ENCODE data around the gene ELOVL2.
"Not testable (repeated sequence)": the region's sequence is repeated elsewhere in the genome, so short reads cannot be mapped to it uniquely, and the experiment has no call there.

ELOVL2 gene, protein sequence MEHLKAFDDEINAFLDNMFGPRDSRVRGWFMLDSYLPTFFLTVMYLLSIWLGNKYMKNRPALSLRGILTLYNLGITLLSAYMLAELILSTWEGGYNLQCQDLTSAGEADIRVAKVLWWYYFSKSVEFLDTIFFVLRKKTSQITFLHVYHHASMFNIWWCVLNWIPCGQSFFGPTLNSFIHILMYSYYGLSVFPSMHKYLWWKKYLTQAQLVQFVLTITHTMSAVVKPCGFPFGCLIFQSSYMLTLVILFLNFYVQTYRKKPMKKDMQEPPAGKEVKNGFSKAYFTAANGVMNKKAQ
- total RNA-seq, result 0 to 0.14 reads per million in 2 donors

DNA sequence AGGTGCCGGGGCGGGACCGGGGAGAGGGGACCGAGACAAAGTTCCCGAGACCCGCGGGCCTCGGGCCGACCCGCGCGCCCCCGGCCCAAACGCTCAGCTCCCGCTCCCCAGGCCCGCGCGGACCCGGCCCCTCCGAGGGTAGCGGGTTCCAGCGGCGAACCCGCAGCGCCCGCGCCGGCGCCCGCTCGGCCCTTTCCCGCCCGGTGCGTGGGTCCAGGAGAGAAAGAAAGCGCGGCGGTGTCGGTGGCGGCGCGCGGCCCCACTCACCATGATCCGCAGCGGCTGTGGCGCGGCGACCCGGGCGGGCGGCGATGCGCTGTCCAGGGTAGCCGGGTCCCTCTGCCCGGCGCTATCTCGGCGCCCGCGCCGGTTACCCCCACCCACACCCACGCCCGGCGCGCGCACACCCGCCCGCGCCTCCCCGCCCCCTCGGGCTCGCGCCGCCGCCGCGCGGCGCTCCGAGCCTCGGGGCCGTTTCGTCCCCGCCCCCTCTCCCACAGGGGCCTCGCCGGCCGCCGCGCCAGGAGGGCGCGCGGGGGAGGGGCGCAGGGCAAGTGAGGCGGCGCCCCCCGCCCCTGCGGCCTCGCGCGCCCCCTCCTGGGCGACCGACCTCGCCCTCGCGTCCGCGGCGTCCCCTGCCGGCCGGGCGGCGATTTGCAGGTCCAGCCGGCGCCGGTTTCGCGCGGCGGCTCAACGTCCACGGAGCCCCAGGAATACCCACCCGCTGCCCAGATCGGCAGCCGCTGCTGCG, at the start of gene ELOVL2:
Gene ELOVL2 (minus strand): TSS at position 345 of the 751 bp plus-strand sequence. CDS start 75 bp downstream, at position 270.
- DNase-seq, result no peak

GRCh38 chr6:11093376-11093625, 49.2 kb upstream of the ELOVL2 start:
- no peak for DNase-seq

GRCh38 chr6:11092668-11093375, 48.7 kb upstream of the ELOVL2 start:
- DNase-seq, result no peak

GRCh38 chr6:11091141-11091540, 47.0 kb upstream of the ELOVL2 start:
- not testable (repeated sequence) for DNase-seq

DNA sequence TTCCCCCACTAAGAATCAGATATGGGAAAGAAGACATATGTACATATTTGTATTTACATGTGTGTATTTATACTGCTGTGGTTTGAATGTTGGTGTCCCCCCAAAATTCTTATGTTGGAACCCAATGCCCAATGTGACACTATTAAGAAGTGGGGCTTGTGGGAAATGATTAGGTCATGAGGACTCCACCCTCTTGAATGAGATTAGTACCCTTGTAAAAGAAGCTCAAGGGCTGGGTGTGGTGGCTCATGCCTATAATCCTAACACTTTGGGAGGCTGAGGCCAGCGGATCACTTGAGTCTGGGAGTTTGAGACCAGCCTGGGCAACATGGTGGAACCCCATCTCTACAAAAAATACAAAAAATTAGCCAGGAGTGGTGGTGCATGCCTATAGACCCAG, 45.6 kb upstream of the ELOVL2 start:
- no peak for DNase-seq

DNA sequence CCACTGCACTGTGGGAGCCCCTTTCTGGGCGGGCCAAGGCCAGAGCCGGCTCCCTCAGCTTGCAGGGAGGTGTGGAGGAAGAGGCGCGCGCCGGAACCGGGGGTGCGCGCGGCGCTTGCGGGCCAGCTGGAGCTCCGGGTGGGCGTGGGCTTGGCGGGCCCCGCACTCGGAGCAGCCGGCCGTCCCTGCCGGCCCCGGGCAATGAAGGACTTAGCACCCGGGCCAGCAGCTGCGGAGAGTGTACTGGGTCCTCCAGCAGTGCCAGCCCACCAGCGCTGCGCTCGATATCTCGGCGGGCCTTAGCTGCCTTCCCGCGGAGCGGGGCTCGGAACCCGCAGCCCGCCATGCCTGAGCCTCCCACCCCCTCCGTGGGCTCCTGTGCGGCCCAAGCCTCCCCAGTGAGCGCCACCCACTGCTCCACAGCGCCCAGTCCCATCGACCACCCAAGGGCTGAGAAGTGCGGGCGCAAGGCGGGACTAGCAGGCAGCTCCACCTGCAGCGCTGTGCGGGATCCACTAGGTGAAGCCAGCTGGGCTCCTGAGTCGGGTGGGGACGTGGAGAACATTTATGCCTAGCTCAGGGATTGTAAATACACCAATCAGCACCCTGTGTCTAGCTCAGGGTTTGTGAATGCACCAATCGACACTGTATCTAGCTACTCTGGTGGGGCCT, 43.2 kb upstream of the ELOVL2 start:
- DNase-seq, result not testable (repeated sequence)

DNA sequence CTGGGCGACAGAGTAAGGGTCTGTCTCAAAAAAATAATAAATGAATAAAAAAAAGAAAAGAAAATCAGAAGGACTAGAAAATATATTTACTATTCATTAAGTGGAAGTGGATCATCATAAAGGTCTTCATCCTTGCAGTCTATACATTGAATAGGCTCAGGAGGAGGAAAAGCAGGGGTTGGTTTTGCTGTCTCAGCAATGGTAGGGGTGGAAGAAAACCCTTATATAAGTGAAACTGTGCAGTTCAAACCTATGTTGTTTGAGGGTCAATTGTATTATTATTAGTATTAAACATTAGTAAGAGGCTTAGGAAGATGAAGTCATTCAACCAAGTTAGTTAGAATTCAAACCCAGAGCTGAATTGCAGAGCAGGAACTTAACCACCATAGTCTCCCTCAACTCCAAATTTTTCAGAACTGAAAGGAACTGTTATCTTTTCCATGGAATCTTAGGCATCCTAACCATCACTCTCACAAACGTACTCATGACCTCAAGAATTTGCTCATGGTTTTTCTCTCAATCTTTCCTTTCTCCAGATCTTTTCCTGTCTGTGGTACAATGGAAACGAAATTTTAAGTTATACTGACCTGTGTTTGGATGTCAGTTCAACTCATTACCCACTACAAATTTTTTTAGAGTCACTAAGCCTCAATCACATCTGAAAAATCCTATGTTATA, 41.8 kb upstream of the ELOVL2 start:
- no peak for DNase-seq

DNA sequence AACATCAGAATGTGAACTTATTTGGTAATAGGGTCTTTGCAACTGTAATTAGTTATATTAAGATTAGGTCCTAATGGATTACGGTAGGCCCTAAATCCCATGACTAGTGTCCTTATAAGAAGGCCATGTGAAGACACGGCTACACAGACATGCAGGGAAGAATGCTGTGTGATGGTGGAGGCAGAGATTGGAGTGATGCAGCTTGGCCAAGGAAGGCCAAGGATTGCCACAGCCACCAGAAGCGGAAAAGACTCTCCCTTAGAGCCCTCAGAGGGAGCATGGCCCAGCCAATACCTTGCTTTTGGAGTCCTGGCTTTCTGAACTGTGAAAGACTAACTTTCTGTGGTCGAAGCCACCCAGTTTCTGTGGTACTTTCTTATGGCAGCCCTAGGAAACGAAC, 39.9 kb upstream of the ELOVL2 start:
- no peak for DNase-seq

GRCh38 chr6:11083491-11083890, 39.4 kb upstream of the ELOVL2 start:
- no peak for DNase-seq

- no peak for DNase-seq
Measured at GRCh38 chr6:11080296-11080695, 36.2 kb upstream of the ELOVL2 start.

GRCh38 chr6:11078266-11078665, 34.2 kb upstream of the ELOVL2 start:
- DNase-seq, result no peak

DNA sequence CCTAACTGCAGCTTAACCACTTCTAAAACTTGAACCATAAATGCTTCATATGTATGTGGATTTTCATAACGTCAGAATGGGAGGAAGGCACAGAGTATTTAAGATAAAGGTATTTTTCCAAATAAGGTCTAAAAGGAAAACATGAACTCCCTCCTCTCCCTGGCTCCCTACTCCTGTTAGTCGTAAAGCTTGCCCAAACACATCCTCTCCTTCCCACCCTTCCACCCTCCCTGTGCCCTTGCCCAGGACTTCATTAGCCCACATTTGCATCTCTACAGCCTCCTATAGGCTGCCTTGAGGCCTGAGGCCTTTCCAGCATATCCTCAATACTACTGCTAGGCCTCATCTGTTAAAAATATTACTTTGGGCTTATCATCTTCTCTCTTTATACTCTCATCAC, 32.4 kb upstream of the ELOVL2 start:
- no peak for DNase-seq

DNA sequence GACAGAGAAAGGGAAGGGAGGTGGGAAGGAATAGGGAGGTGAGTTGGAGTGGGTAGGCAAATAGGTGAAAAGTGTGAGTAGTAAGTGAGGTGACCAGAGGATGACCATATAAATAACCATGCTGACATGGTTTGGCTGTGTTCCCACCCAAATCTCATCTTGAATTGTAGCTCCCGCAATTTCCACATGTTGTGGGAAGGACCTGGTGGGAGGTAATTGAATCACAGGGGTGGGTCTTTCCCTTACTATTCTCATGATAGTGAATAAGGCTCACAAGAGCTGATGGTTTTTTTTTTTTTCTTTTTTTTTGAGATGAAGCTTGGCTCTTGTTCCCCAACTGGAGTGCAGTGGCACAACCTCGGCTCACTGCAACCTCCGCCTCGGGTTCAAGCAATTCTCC, 28.0 kb upstream of the ELOVL2 start:
- DNase-seq, result no peak

- DNase-seq, result no peak
Measured at GRCh38 chr6:11069760-11070159, 25.7 kb upstream of the ELOVL2 start.

GRCh38 chr6:11067348-11067747, 23.2 kb upstream of the ELOVL2 start:
- no peak for DNase-seq

DNA sequence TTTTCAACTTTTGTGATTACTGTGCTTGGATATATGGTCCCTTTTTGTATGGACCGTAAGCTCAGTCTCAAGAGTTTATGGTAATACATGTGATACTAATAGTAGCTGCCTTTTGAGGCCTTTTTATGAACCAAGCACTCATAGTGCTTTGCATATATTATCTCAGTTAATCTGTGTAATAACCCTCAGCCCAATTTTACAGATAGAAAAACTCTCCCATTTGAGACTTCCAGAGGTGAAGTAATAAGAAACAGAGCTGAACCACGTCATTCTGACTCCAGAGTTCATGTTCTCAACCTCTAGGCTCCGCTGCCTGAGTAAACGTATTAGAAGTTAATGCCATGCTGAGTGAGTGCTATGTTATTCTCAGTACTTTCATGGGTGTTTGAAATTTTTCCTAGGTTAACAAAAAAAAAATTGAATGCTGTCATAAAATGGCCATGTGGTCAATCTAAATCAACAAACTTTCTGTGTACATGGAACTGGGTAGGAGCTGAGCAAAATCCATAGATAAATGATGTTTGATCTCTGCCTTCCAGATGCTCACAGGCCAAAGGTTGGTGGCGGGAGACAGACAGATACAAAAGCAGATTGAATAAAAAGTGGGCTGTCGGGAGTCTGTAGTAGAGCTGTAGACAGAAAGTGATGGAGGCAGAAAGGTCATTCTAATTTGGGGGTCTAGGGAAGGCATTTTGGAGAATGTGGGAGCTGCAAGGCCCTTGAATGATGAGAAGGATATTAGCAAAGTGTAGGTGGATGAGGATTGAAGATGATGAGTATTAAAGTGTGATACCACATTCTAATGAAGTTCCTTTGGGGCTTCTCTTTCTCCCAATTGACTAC, 22.6 kb upstream of the ELOVL2 start:
- DNase-seq, result no peak

DNA sequence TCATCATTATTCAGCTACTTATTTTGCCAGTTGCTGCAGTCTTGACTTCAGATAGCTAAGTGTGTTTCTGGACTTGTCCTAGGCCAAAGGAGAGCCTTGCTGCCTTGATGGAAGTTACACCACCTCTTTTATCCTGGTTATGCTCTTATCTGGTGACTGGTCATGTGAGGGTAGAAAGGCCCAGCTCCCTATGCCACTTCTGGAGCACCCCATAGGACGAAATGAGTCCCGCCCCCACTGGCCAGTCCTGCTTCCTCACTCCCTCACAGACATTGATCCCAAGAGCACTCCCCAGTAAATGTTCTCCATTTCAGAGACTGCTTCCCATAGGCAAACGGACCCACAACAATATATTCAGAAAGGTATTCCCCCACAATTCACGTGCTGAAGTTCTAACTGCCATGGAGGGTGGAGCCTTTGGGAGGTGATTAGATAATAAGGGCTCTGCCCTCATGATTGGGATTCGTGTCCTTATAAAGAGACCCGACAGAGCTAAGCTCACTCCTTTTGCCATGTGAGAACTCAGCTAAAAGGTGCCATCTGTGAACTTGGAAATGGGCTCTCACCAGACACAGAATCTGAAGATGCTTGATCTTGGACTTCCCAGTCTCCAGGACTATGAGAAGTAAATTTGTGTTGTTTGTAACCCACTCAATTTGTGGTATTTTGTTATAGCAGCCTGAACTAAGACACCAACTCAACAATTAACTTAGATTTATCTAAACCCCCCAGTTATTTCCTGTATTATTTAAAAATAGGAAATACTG, 21.5 kb upstream of the ELOVL2 start:
- DNase-seq, result no peak

DNA sequence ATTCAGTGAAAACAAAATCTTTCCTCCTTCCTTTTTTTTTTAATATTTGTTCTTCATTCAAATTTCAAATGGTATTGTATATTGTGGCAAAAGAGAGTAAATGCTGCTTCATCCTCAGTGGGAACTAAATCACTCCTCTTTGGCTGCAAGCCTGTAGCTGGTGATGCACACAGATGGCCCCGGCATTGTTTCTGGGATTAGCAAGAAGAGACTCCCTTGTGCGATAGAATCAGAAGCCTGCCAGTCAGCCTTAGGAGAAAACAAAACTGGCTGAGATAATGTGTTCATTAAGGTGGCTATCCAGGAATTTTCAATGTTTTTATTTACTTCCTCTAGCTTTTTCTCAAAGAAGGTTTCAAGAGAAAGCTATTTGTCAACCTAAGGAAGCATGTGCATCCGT, 20.7 kb upstream of the ELOVL2 start:
- no peak for DNase-seq

DNA sequence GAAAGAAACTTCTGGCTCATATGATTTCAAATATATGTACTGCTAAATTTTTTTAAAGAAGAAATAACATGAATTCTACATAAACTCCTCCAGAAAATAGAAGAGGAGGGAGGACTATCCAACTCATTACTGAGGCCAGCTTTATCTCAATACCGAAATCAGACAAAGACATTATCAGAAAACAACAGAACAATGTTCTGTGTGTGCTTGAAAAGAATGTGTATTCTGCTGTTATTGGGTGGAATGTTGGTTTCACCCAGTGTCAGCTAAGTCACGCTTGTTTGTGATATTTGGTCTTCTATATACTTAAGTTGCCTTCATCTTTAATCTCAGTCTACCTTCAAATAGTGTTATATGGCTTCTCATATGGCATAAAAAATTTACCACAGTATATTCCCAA, 18.6 kb upstream of the ELOVL2 start:
- no peak for DNase-seq

DNA sequence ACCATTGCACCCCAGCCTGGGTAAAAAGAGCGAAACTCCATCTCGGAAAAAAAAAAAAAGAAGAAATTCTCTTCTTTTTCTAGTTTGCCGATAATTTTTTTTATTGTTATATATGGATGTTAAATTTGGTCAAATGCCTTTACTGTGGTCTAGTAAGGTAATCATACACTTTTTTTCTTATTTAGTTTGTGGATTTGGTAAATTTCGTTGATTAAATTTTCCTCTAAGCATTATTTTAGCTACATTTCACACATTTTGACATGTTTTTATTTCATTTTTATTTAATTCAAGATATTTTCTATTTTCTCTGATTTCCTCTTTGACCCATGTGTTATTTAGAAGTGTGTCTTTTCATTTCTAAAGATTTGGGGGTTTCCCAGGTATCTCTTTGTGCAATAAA, 18.0 kb upstream of the ELOVL2 start:
- DNase-seq, result no peak

GRCh38 chr6:11058406-11058805, 14.3 kb upstream of the ELOVL2 start:
- no peak for DNase-seq

Data from T-helper 9 cell (primary cell).